Right lobe of liver (tissue), 6 donors: ENCODE measurements around the gene SHQ1. TPM values are rescaled to one million over a fixed set of nuclear protein-coding genes. Genes with fewer than 3 reads are reported as not detected.

Experiments
- ATAC-seq, 4 donors: fragments of 200-7000 bp; cut with Tn5 transposase; one replicate each; pipeline ENCODE4 v1.9.1; 2020; ENCODE audit warnings: mild to moderate bottlenecking in 4 of 4, moderate library complexity in 4 of 4
- DNase-seq, 3 donors: peaks; one replicate each; pipeline ENCODE4 v3.0.0-alpha.2; 2020
- H3K27ac ChIP-seq, 3 donors: fragments of 200-600 bp; one replicate each; pipeline ENCODE4 v1.8.0; 2022
- H3K27me3 ChIP-seq, 2 donors: fragments of 200-600 bp; one replicate each; pipeline ENCODE4 v1.8.0; 2022
- H3K36me3 ChIP-seq, 4 donors: fragments of 200-600 bp; sonication (generic) in 1 of 4; one replicate each; pipeline versions ENCODE4 v1.5.1 to v1.8.0; 2017 to 2022; ENCODE audit warnings: control low read depth in 1 of 4
- H3K4me1 ChIP-seq, 4 donors: fragments of 200-600 bp; sonication (generic) in 1 of 4; one replicate each; pipeline versions ENCODE4 v1.5.1 to v1.8.0; 2017 to 2022; ENCODE audit warnings: control low read depth in 1 of 4
- H3K4me3 ChIP-seq, 3 donors: fragments of 200-600 bp; one replicate each; pipeline ENCODE4 v1.8.0; 2022
- H3K9me3 ChIP-seq, 4 donors: fragments of 200-600 bp; sonication (generic) in 1 of 4; one replicate each; pipeline versions ENCODE4 v1.5.1 to v1.8.0; 2017 to 2022; ENCODE audit warnings: control low read depth in 1 of 4
- POLR2A ChIP-seq: fragments of 450-650 bp; IDR thresholded peaks from one replicate; pipeline ENCODE4 v1.6.1; 2017; ENCODE audit warnings: antibody characterized with exemption, mild to moderate bottlenecking
- WGBS: methylation state at CpG from one replicate; pipeline ENCODE4 v1.1.6; 2018; ENCODE audit warnings: low coverage, low lambda C conversion rate; ENCODE audit not compliant: insufficient coverage; ENCODE audit errors: missing lambda C conversion rate; 5-methylcytosine and 5-hydroxymethylcytosine counted together
- intact Hi-C, 2 donors: fragments of 100-400 bp; cut with DNase I; formaldehyde crosslinking; loops; one replicate each; pipeline versions ENCODE4 v1.11.2 to v1.14.1; 2022
- total RNA-seq, 6 experiments: library from RNA; depleted of rRNA in 2 of 6; stranded (reverse); fragments of >200 nt in 2 of 6; fragmentation: NEBNext Ultra II Directional in 3 of 6; extraction: Animal tissue kit (Norgen Biotek cat#: 25700) in 3 of 6; gene quantifications; one replicate each; pipeline versions ENCODE4 v1.1.0 to v1.2.4, GENCODE V29; 2016 to 2023
- TF ChIP-seq, protein P1 (sequence below), 4 donors: fragments of 200-600 bp in 3 of 4; fragments of 450-650 bp in 1 of 4; IDR thresholded peaks; one replicate each; pipeline versions ENCODE4 v1.5.1 to v1.8.0; 2016 to 2022; ENCODE audit warnings: antibody characterized with exemption in 4 of 4, mild to moderate bottlenecking in 2 of 4
- donor health status: DM: no; HTN: yes; CAD: no.
- donor health status: DM: no; HTN: no; CAD: no.
- donor health status: DM: no; HTN: no; CAD: no.
- donor health status: DM: no; HTN: yes; CAD: no.
- donor health status: DM: no; HTN: yes; CAD: no.

Gene SHQ1
- total RNA-seq, 6 experiments from 2014 or later: 5.1 to 9.9 (median 7.9) TPM

DNA sequence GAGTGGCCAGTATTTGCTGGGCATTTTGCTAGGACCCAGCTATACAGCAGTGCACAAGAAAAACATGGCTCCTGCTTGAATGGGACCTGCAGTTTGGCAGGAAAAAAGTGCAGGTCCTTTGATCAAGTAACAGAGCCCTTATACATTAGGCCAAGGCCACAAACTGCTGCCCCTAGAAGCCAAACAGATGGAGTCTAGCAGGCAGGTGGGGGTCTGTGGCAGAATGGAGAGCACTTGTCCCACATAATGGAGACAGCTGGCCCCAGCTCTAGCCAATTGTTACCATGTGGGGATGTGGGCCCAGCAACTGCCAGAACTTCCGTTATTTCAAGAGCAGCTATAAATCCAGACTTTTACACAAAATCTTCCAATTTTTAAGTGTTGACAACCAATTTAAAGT, 79.3 kb downstream of the SHQ1 start:
- H3K27ac ChIP-seq: no peak overlapping the region
- H3K36me3 ChIP-seq: no peaks in the 10 kb centered on the region
- TF ChIP-seq, protein P1, sequence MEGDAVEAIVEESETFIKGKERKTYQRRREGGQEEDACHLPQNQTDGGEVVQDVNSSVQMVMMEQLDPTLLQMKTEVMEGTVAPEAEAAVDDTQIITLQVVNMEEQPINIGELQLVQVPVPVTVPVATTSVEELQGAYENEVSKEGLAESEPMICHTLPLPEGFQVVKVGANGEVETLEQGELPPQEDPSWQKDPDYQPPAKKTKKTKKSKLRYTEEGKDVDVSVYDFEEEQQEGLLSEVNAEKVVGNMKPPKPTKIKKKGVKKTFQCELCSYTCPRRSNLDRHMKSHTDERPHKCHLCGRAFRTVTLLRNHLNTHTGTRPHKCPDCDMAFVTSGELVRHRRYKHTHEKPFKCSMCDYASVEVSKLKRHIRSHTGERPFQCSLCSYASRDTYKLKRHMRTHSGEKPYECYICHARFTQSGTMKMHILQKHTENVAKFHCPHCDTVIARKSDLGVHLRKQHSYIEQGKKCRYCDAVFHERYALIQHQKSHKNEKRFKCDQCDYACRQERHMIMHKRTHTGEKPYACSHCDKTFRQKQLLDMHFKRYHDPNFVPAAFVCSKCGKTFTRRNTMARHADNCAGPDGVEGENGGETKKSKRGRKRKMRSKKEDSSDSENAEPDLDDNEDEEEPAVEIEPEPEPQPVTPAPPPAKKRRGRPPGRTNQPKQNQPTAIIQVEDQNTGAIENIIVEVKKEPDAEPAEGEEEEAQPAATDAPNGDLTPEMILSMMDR (IDR thresholded peaks at IDR 0.05): no peak
- no peak for TF ChIP-seq POLR2A
- ATAC-seq: no peak
- no peak for DNase-seq
- 100% methylated on average over 1 of the region's 1 CpG for WGBS
- no peaks in the 10 kb centered on the region for H3K4me1 ChIP-seq
- H3K27me3 ChIP-seq: no peaks in the 10 kb centered on the region
- intact Hi-C loops: no loop called here
- no peaks in the 10 kb centered on the region for H3K9me3 ChIP-seq
- no peak overlapping the region for H3K4me3 ChIP-seq

DNA sequence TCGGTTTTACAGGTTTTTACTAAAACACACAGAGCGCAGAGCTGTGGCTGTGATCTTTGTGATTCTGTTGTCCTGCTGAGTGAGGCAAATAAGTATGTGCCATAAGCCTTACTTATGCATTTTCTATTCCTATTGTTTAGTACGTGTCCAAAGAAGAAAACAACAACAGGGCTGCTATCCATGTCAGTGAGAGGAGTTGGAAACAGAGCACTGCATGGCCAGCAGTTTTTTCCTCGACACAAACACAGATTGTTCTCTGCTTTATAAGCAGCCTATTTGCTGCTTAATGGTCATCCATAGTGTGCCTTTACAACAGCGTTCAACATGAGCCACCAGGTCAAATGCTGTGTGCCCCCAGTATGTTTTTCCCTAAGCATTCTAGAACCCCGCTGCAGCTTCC, 79.8 kb downstream of the SHQ1 start:
- ATAC-seq: no peak
- WGBS: 87% methylated on average over 6 of the region's 6 CpGs

DNA sequence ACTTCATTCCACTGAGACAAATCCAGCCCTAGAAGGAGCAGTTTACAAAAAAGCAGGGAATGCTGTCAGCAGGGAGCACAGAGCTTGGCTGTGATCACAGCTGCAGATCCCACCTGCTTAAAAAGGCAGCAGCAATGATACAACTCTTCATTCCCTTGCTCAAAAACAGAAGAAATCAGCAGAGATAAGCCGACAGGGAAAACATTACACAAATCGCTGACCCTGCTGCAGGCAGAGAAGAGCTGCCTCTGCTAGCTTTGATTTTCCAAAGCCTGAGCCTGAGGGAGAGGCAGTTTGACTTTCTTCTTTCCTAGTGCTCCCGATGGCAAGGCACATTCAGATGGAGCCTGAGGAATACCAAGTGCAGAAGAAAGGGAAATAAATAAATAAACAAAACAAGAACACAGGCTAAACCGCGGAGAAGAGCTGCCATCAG, 80.2 kb downstream of the SHQ1 start:
- Histone ChIP-seq H3K27me3 (no peaks in the 10 kb centered on the region), H3K4me3 (no peak overlapping the region), H3K36me3 (no peaks in the 10 kb centered on the region), H3K9me3 (no peaks in the 10 kb centered on the region), H3K27ac (no peak overlapping the region), H3K4me1 (no peaks in the 10 kb centered on the region)
- intact Hi-C loops: no loop called here
- ATAC-seq: no peak
- DNase-seq: no peak
- 55% methylated on average over 5 of the region's 5 CpGs for WGBS
- TF ChIP-seq, protein P1 (IDR thresholded peaks at IDR 0.05): no peak
- TF ChIP-seq POLR2A: no peak

More for the DNA sequence above, 79.8 kb downstream of the SHQ1 start:
- Histone ChIP-seq H3K36me3 (no peaks in the 10 kb centered on the region), H3K4me3 (no peak overlapping the region), H3K9me3 (no peaks in the 10 kb centered on the region), H3K4me1 (no peaks in the 10 kb centered on the region), H3K27me3 (no peaks in the 10 kb centered on the region), H3K27ac (no peak overlapping the region)
- intact Hi-C loops: no loop called here
- DNase-seq: no peak
- no peak for TF ChIP-seq POLR2A
- TF ChIP-seq, protein P1 (IDR thresholded peaks at IDR 0.05): no peak

DNA sequence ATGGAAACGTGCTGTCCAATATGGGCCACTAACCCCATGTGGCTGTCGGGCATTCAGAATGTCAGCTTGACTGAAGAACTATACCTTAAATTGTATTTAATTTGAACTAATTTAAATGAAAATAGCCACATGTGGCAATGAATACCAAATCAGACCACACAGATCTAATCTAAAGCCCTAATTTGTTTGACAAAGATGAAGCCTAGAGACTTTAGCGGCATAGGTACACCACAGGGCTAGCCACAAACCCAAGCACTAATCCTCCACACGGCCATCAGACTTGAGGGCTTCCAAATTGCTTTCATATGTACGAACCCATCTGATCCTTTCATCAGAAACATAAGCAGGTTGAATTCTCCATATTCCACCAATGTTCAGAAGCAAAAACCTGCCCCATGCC, 81.4 kb downstream of the SHQ1 start:
- no peaks in the 10 kb centered on the region for H3K27me3 ChIP-seq
- H3K9me3 ChIP-seq: no peaks in the 10 kb centered on the region
- TF ChIP-seq, protein P1 (IDR thresholded peaks at IDR 0.05): no peak
- TF ChIP-seq POLR2A: no peak
- intact Hi-C loops: no loop called here
- H3K27ac ChIP-seq: no peak overlapping the region
- H3K4me3 ChIP-seq: no peak overlapping the region
- H3K36me3 ChIP-seq: no peaks in the 10 kb centered on the region
- 74% methylated on average over 4 of the region's 5 CpGs for WGBS
- ATAC-seq: no peak
- no peaks in the 10 kb centered on the region for H3K4me1 ChIP-seq
- DNase-seq: no peak
